22Rv1 (cell line): ENCODE results near the gene THRB.

Experiments used
- H3K27ac ChIP-seq: fragments of 450-650 bp; 2 replicates; pipeline ENCODE4 v1.5.1; 2017
- ZFX ChIP-seq: fragments of 450-650 bp; IDR thresholded peaks from 2 replicates; pipeline ENCODE4 v1.6.1; 2017; ENCODE audit warnings: antibody characterized with exemption, borderline replicate concordance
- TF ChIP-seq, protein P1 (sequence below): fragments of 450-650 bp; IDR thresholded peaks from 2 replicates; pipeline ENCODE4 v1.5.1; 2017; ENCODE audit warnings: mild to moderate bottlenecking

Gene THRB

DNA sequence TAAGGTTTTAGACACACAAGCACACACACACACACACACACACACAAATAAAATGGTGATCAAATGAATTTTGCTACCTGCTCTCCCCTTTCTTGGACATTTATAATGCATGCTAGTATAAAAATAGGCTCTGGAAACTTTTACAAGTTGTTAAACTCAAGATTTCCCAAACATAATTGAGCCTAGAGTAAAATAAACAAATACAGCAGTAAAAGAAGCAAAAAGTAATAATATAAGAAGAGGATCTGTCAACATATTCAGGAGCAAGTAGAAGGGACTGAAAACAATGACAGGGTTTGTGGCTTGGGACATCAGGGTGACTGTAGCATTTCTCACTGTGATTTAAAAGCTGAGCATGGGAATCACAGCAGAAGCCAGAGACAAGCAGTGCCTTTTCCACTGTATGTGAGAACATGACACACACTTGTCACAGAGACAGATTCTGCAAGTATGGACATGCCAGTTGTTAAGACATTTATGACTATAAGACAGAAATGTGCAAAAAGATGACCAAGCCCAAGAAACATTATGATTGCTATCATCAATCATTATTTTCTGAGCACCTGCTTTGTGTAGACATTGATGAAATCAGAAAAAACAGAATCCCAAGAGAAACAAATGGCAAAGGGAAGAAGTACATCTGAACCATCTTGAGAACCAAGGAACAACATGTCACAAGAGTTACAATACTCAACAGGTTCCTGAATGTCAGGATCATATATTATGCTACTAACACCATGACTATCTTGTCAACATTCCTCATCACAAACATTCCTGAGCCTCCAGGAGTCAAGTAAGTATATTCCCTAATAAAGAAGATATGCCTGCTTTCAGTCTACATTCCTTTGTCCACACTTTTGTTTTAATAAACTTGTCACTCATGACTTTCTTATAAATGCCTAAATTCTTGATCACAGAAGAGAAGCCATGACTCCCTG is 7.1 kb downstream of the THRB start:
- TF ChIP-seq ZFX, result no peak
- TF ChIP-seq, protein P1, sequence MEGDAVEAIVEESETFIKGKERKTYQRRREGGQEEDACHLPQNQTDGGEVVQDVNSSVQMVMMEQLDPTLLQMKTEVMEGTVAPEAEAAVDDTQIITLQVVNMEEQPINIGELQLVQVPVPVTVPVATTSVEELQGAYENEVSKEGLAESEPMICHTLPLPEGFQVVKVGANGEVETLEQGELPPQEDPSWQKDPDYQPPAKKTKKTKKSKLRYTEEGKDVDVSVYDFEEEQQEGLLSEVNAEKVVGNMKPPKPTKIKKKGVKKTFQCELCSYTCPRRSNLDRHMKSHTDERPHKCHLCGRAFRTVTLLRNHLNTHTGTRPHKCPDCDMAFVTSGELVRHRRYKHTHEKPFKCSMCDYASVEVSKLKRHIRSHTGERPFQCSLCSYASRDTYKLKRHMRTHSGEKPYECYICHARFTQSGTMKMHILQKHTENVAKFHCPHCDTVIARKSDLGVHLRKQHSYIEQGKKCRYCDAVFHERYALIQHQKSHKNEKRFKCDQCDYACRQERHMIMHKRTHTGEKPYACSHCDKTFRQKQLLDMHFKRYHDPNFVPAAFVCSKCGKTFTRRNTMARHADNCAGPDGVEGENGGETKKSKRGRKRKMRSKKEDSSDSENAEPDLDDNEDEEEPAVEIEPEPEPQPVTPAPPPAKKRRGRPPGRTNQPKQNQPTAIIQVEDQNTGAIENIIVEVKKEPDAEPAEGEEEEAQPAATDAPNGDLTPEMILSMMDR, result no peak
- no peak overlapping the region for H3K27ac ChIP-seq

DNA sequence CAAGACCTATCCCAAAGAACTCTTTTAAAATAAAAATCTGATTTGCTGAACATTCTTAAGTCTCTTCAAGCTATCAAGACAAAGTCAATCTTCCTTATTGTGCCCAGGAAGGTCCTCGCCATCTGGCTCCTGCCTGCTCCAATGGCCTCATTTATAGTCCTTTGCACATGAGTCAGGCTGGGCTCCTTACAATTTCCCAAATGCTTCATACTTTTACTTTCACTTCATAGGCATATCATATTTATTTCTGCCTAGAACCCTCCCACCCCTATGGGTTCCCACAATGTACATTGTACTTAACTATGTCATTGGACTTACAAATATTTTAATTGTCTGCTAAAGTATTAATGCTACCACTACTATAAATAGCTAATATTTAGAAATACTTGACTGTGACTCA is 9.1 kb downstream of the THRB start:
- H3K27ac ChIP-seq, result no peak overlapping the region
- no peak for TF ChIP-seq ZFX
- TF ChIP-seq, protein P1, result no peak

- no peak for TF ChIP-seq ZFX
- TF ChIP-seq, protein P1, result no peak
- H3K27ac ChIP-seq, result no peak overlapping the region
These were observed 10.8 kb downstream of the THRB start for GRCh38 chr3:24483873-24484272.

DNA sequence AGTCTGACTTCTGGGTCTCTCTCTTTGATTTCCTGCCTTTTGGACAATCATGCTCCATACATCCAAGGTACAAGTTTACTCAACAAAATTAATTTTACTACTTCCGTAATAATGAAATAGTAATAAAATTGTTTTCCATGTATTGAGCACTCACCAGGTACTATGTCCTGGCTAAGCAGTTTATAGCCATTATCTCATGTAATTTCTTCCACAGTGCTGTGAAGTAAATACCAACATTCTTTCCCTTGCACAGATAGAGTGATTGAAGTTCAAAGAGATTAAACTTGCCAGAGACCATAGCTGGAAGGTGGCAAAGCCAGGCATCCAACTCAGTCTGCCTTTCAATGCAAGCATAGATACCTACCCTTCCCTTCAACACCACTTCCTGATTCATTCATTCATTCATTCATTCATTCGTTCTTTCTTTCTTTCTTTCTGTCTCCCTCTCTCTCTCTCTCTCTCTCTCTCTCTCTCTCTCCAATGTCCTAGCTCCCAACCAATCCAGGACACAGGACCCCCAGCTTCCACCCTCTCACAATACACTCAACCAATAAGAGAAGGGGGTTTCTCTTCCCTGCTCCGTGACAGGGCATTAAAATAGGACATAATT is 12.4 kb downstream of the THRB start:
- no peak overlapping the region for H3K27ac ChIP-seq
- no peak for TF ChIP-seq ZFX
- TF ChIP-seq, protein P1, result no peak

DNA sequence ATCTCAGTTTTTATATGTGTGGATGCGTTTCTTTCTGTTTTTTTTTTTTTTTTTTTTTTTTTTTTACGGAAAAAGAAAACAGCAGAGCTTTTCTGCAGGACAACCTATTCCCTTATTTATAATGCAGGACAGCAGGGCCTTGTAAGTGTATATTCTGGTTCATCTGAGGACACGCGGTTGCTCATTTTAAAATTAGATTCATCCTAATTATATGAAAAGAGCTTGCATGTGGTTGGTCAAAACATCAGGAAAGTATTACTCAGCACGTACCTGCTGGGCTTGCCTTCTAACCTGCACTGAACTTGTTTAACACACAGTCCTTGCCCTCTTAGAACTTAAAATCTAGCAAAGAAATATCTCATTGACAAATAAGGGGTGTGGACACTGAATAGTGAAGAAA is 13.5 kb downstream of the THRB start:
- H3K27ac ChIP-seq, result no peak overlapping the region
- no peak for TF ChIP-seq ZFX
- TF ChIP-seq, protein P1, result no peak

- no peak overlapping the region for H3K27ac ChIP-seq
These were observed 14.2 kb downstream of the THRB start for GRCh38 chr3:24480497-24480896.

More at GRCh38 chr3:24480497-24480896, 14.2 kb downstream of the THRB start:
- TF ChIP-seq ZFX, result no peak
- TF ChIP-seq, protein P1, result no peak
